Measurements from ENCODE around the gene CTNNA3. TPM values are rescaled to one million over a fixed set of nuclear protein-coding genes. Genes with fewer than 3 reads are reported as not detected.

Gene CTNNA3
- 1 to 10 TPM in 1 of 6 donors, under 1 TPM in 1, not detected in 4; 0.20 to 2.0 TPM for total RNA-seq

- no peak for ATAC-seq (ENCODE audit: low FRiP score in 2 of 2)
- no peaks in the 10 kb centered on the region for H3K36me3 ChIP-seq
- no peaks in the 10 kb centered on the region for H3K9me3 ChIP-seq
- DNase-seq, result no peak
- no peak within 1 kb of the TSS for H3K4me3 ChIP-seq
- H3K27me3 ChIP-seq, result no peaks in the 10 kb centered on the region
- 47 to 54% methylated on average over 6 of the region's 6 CpGs for WGBS, 2 donors
- H3K27ac ChIP-seq, result no peak within 1 kb of the TSS
- TF ChIP-seq POLR2AphosphoS5 (IDR thresholded peaks at IDR 0.05) (no peak), POLR2A (IDR thresholded peaks at IDR 0.05) (no peak), EP300 (IDR thresholded peaks at IDR 0.05) (no peak)
- TF ChIP-seq, protein P1, sequence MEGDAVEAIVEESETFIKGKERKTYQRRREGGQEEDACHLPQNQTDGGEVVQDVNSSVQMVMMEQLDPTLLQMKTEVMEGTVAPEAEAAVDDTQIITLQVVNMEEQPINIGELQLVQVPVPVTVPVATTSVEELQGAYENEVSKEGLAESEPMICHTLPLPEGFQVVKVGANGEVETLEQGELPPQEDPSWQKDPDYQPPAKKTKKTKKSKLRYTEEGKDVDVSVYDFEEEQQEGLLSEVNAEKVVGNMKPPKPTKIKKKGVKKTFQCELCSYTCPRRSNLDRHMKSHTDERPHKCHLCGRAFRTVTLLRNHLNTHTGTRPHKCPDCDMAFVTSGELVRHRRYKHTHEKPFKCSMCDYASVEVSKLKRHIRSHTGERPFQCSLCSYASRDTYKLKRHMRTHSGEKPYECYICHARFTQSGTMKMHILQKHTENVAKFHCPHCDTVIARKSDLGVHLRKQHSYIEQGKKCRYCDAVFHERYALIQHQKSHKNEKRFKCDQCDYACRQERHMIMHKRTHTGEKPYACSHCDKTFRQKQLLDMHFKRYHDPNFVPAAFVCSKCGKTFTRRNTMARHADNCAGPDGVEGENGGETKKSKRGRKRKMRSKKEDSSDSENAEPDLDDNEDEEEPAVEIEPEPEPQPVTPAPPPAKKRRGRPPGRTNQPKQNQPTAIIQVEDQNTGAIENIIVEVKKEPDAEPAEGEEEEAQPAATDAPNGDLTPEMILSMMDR (IDR thresholded peaks at IDR 0.05), result no peak
- H3K4me1 ChIP-seq, result peaks cover 0 to 2% (median 0%) of the 10 kb centered on the region in 4 donors
These were observed at the start of gene CTNNA3 for GRCh38 chr10:67696029-67696428. TSS of gene CTNNA3 (minus strand) at chr10:67696195.

DNA sequence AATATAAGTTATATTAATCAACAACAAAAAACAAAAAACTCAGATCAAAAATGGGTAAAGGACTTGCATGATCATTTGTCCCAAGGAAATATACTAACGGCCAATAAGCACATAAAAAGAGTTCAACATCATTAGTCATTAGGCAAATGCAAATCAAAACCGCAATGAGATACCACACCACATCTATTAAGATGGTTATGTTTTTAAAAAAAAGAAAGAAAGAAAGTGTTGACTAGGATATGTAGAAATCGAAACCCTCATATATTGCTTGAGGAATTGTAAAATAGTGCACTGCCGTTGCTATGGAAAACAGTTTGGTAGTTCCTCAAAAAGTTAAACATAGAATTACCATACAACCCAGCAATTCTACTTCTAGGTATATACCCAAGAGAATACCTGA is 39.4 kb upstream of the CTNNA3 start:
- Histone ChIP-seq H3K4me1 (no peaks in the 10 kb centered on the region), H3K36me3 (no peaks in the 10 kb centered on the region), H3K9me3 (no peaks in the 10 kb centered on the region), H3K4me3 (no peak overlapping the region), H3K27me3 (no peaks in the 10 kb centered on the region), H3K27ac (no peak overlapping the region)
- ATAC-seq (ENCODE audit: low FRiP score in 2 of 2) (no peak), DNase-seq (no peak)
- 79 to 87% methylated on average over 4 of the region's 4 CpGs for WGBS, 2 donors
- no peak for TF ChIP-seq POLR2A (IDR thresholded peaks at IDR 0.05)

- WGBS, 2 donors, result 84 to 88% methylated on average over 1 of the region's 1 CpG
- ATAC-seq (ENCODE audit: low FRiP score in 2 of 2), result no peak
These were observed 37.5 kb upstream of the CTNNA3 start for GRCh38 chr10:67733511-67733910.

DNA sequence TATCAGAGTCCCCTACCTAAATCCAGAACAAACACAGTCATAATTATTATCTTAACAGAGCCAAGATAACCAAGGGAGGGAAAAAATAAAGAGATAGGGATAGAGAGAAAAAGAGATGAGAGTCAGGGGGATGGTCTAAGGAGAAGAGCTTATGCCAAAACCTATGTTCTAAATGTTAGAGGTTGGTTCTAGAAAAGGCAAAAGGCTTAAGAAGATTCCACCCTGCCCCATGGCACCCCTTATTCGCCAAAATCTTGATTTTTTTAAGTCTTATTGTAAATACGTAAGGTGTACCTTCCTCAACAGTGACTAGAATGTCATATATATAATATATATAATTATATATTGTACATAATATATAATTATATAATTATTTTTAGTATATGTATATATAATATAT is 29.6 kb upstream of the CTNNA3 start:
- Histone ChIP-seq H3K9me3 (no peaks in the 10 kb centered on the region), H3K27ac (no peak overlapping the region), H3K27me3 (no peaks in the 10 kb centered on the region), H3K4me1 (no peaks in the 10 kb centered on the region), H3K4me3 (no peak overlapping the region), H3K36me3 (no peaks in the 10 kb centered on the region)
- WGBS, 2 donors, result 94 to 95% methylated on average over 2 of the region's 2 CpGs
- TF ChIP-seq POLR2A (IDR thresholded peaks at IDR 0.05) (no peak), EP300 (IDR thresholded peaks at IDR 0.05) (no peak), POLR2AphosphoS5 (IDR thresholded peaks at IDR 0.05) (no peak)
- TF ChIP-seq, protein P1 (IDR thresholded peaks at IDR 0.05), result no peak
- no peak for ATAC-seq (ENCODE audit: low FRiP score in 2 of 2)
- no peak for DNase-seq

More at GRCh38 chr10:67733511-67733910, 37.5 kb upstream of the CTNNA3 start:
- Histone ChIP-seq H3K27ac (no peak overlapping the region), H3K4me1 (no peaks in the 10 kb centered on the region), H3K36me3 (no peaks in the 10 kb centered on the region), H3K9me3 (no peaks in the 10 kb centered on the region), H3K27me3 (no peaks in the 10 kb centered on the region), H3K4me3 (no peak overlapping the region)
- TF ChIP-seq, protein P1 (IDR thresholded peaks at IDR 0.05), result no peak
- no peak for TF ChIP-seq EP300 (IDR thresholded peaks at IDR 0.05)
- no peak for TF ChIP-seq POLR2AphosphoS5 (IDR thresholded peaks at IDR 0.05)
- no peak for TF ChIP-seq POLR2A (IDR thresholded peaks at IDR 0.05)
- no peak for DNase-seq

GRCh38 chr10:67723601-67724000 is 27.6 kb upstream of the CTNNA3 start:
- H3K27me3 ChIP-seq, result no peaks in the 10 kb centered on the region
- no peak overlapping the region for H3K4me3 ChIP-seq
- WGBS, 2 donors, result 82 to 93% methylated on average over 6 of the region's 6 CpGs
- DNase-seq (no peak), ATAC-seq (ENCODE audit: low FRiP score in 2 of 2) (no peak)
- no peaks in the 10 kb centered on the region for H3K36me3 ChIP-seq
- H3K27ac ChIP-seq, result no peak overlapping the region
- TF ChIP-seq EP300 (IDR thresholded peaks at IDR 0.05) (no peak), POLR2AphosphoS5 (IDR thresholded peaks at IDR 0.05) (no peak), POLR2A (IDR thresholded peaks at IDR 0.05) (no peak)
- TF ChIP-seq, protein P1 (IDR thresholded peaks at IDR 0.05), result no peak
- no peaks in the 10 kb centered on the region for H3K9me3 ChIP-seq
- no peaks in the 10 kb centered on the region for H3K4me1 ChIP-seq

Data from upper lobe of left lung (tissue), 6 donors.